NCI-H460 (cell line): ENCODE results near the gene GLYATL1B. TPM values are rescaled to one million over a fixed set of nuclear protein-coding genes. Genes with fewer than 3 reads are reported as not detected.
"Not testable (repeated sequence)": the region's sequence is repeated elsewhere in the genome, so short reads cannot be mapped to it uniquely, and the experiment has no call there.

Experiments
- DNase-seq: peaks from one replicate; pipeline ENCODE4 v3.0.0-alpha.2; 2016; ENCODE audit warnings: low read depth; ENCODE audit errors: extremely low read depth
- polyA plus RNA-seq: library from polyadenylated mRNA; depleted of rRNA; stranded (reverse); fragments of >200 nt; gene quantifications from 2 replicates; pipeline ENCODE4 v1.2.3, GENCODE V29; 2014; cell fraction: nucleus; rRNA removed
- total RNA-seq: library from RNA; depleted of rRNA; stranded (reverse); fragments of >200 nt; shearing (Covaris generic); gene quantifications from 2 replicates; pipeline ENCODE4 v1.2.3, GENCODE V29; 2014; rRNA removed

The GLYATL1B gene
- not detected in 2 replicates for total RNA-seq
- polyA plus RNA-seq, result not detected in 2 replicates

- not testable (repeated sequence) for DNase-seq
These were observed at the start of gene GLYATL1B for GRCh38 chr11:59086007-59086406. TSS of gene GLYATL1B (plus strand) at chr11:59086307. CDS start at chr11:59086307, 0 bp downstream.

- DNase-seq, result not testable (repeated sequence)
These were observed 49.6 kb upstream of the GLYATL1B start for GRCh38 chr11:59036542-59036941.

- not testable (repeated sequence) for DNase-seq
These were observed 48.7 kb upstream of the GLYATL1B start for GRCh38 chr11:59037434-59037833.

- no peak for DNase-seq
These were observed 45.5 kb upstream of the GLYATL1B start for GRCh38 chr11:59040607-59041006.

GRCh38 chr11:59051383-59051782 lies 34.7 kb upstream of the GLYATL1B start:
- not testable (repeated sequence) for DNase-seq

- not testable (repeated sequence) for DNase-seq
These were observed 33.8 kb upstream of the GLYATL1B start for GRCh38 chr11:59052355-59052754.

- peak; percentile 34 for DNase-seq
These were observed 32.7 kb upstream of the GLYATL1B start for GRCh38 chr11:59053387-59053786.

GRCh38 chr11:59058120-59059033 lies 27.7 kb upstream of the GLYATL1B start:
- peak; percentile 86 for DNase-seq

GRCh38 chr11:59060096-59060495 lies 26.0 kb upstream of the GLYATL1B start:
- DNase-seq, result not testable (repeated sequence)

- no peak for DNase-seq
These were observed 23.2 kb upstream of the GLYATL1B start for GRCh38 chr11:59062602-59063529.

- not testable (repeated sequence) for DNase-seq
These were observed 21.9 kb upstream of the GLYATL1B start for GRCh38 chr11:59063996-59064727.

- no peak for DNase-seq
These were observed 17.0 kb upstream of the GLYATL1B start for GRCh38 chr11:59069087-59069486.

GRCh38 chr11:59076876-59077571 lies 9.1 kb upstream of the GLYATL1B start:
- no peak for DNase-seq

- DNase-seq, result no peak
These were observed 7.7 kb upstream of the GLYATL1B start for GRCh38 chr11:59078435-59078834.

GRCh38 chr11:59079086-59079485 lies 7.0 kb upstream of the GLYATL1B start:
- DNase-seq, result no peak

GRCh38 chr11:59080421-59080820 lies 5.7 kb upstream of the GLYATL1B start:
- not testable (repeated sequence) for DNase-seq

- not testable (repeated sequence) for DNase-seq
These were observed 4.6 kb upstream of the GLYATL1B start for GRCh38 chr11:59081430-59082020.

GRCh38 chr11:59088162-59088561 lies 2.1 kb downstream of the GLYATL1B start:
- DNase-seq, result no peak

GRCh38 chr11:59093576-59093975 lies 7.5 kb downstream of the GLYATL1B start:
- DNase-seq, result not testable (repeated sequence)
